EL (cell line): Measurements from ENCODE around the gene MRPL2.
"Not testable (repeated sequence)": the region's sequence is repeated elsewhere in the genome, so short reads cannot be mapped to it uniquely, and the experiment has no call there.

Source experiments
- DNase-seq: peaks from one replicate; pipeline ENCODE4 v3.0.0-alpha.2; 2016

Gene MRPL2

GRCh38 chr6:43052225-43052841 lies 6.9 kb downstream of the MRPL2 start:
- DNase-seq = no peak

GRCh38 chr6:43050981-43051380 lies 8.3 kb downstream of the MRPL2 start:
- DNase-seq = no peak

- no peak for DNase-seq
Measured at GRCh38 chr6:43047998-43048397, 11.2 kb downstream of the MRPL2 start.

GRCh38 chr6:43045371-43045930 lies 13.8 kb downstream of the MRPL2 start:
- DNase-seq = no peak

GRCh38 chr6:43043310-43043709 lies 15.9 kb downstream of the MRPL2 start:
- DNase-seq = no peak

- not testable (repeated sequence) for DNase-seq
Measured at GRCh38 chr6:43041475-43041874, 17.8 kb downstream of the MRPL2 start.

- DNase-seq = no peak
Measured at GRCh38 chr6:43040542-43041257, 18.5 kb downstream of the MRPL2 start.

GRCh38 chr6:43038727-43039126 lies 20.5 kb downstream of the MRPL2 start:
- DNase-seq = no peak

- DNase-seq = no peak
Measured at GRCh38 chr6:43037706-43038105, 21.5 kb downstream of the MRPL2 start.

GRCh38 chr6:43037197-43037596 lies 22.0 kb downstream of the MRPL2 start:
- no peak for DNase-seq

- no peak for DNase-seq
Measured at GRCh38 chr6:43036712-43037111, 22.5 kb downstream of the MRPL2 start.

GRCh38 chr6:43035495-43036194 lies 23.6 kb downstream of the MRPL2 start:
- DNase-seq = no peak

- no peak for DNase-seq
Measured at GRCh38 chr6:43034190-43034525, 25.1 kb downstream of the MRPL2 start.

- DNase-seq = no peak
Measured at GRCh38 chr6:43033496-43034189, 25.6 kb downstream of the MRPL2 start.

GRCh38 chr6:43032326-43032725 lies 26.9 kb downstream of the MRPL2 start:
- no peak for DNase-seq

- no peak for DNase-seq
Measured at GRCh38 chr6:43029120-43029519, 30.1 kb downstream of the MRPL2 start.

- DNase-seq = no peak
Measured at GRCh38 chr6:43026365-43026764, 32.9 kb downstream of the MRPL2 start.

- no peak for DNase-seq
Measured at GRCh38 chr6:43024436-43024835, 34.8 kb downstream of the MRPL2 start.

- peak; percentile 78 for DNase-seq
Measured at GRCh38 chr6:43021270-43022047, 37.8 kb downstream of the MRPL2 start, which contains the start of gene RRP36. Gene RRP36, plus strand, starts transcription at chr6:43021623. Its CDS starts 32 bp downstream, at chr6:43021655.

- DNase-seq = peak; percentile 18
Measured at GRCh38 chr6:43020847-43021246, 38.4 kb downstream of the MRPL2 start.

GRCh38 chr6:43020052-43020705 lies 39.1 kb downstream of the MRPL2 start:
- no peak for DNase-seq

GRCh38 chr6:43019152-43019551 lies 40.1 kb downstream of the MRPL2 start:
- DNase-seq = no peak
